Neural progenitor cell (in vitro differentiated cells): Measurements from ENCODE around the gene MGAM2. TPM values are rescaled to one million over a fixed set of nuclear protein-coding genes. Genes with fewer than 3 reads are reported as not detected.

ENCODE experiments used
- DNase-seq: peaks from one replicate; pipeline ENCODE4 v3.0.0-alpha.2; 2016; ENCODE audit warnings: low spot score
- H2AFZ ChIP-seq: fragments of 200-600 bp; sonication (generic); replicated peaks from 2 replicates; pipeline ENCODE4 v1.6.1; 2016; ENCODE audit warnings: antibody characterized with exemption
- H3F3A ChIP-seq: fragments of 200-600 bp; sonication (generic); 2 replicates; pipeline ENCODE4 v1.6.1; 2016; ENCODE audit warnings: antibody characterized with exemption, low read depth
- H3K27ac ChIP-seq: fragments of 200-600 bp; sonication (generic); 2 replicates; pipeline ENCODE4 v1.5.1; 2016; ENCODE audit warnings: mild to moderate bottlenecking
- H3K27me3 ChIP-seq: fragments of 200-600 bp; sonication (generic); 2 replicates; pipeline ENCODE4 v1.6.1; 2016; ENCODE audit warnings: mild to moderate bottlenecking, moderate library complexity
- H3K36me3 ChIP-seq: fragments of 200-600 bp; sonication (generic); 2 replicates; pipeline ENCODE4 v1.5.1; 2016
- H3K4me1 ChIP-seq: fragments of 200-600 bp; sonication (generic); 2 replicates; pipeline ENCODE4 v1.6.1; 2016; ENCODE audit warnings: mixed run types
- H3K4me2 ChIP-seq: fragments of 200-600 bp; sonication (generic); 2 replicates; pipeline ENCODE4 v1.6.1; 2016
- H3K4me3 ChIP-seq: fragments of 200-600 bp; sonication (generic); 2 replicates; pipeline ENCODE4 v1.5.1; 2016
- H3K79me2 ChIP-seq: fragments of 200-600 bp; sonication (generic); 2 replicates; pipeline ENCODE4 v1.6.1; 2016; ENCODE audit warnings: low read depth
- H3K9ac ChIP-seq: fragments of 200-600 bp; sonication (generic); 2 replicates; pipeline ENCODE4 v1.6.1; 2016
- H3K9me3 ChIP-seq: fragments of 200-600 bp; sonication (generic); 2 replicates; pipeline ENCODE4 v1.5.1; 2016; ENCODE audit warnings: low read depth
- H4K20me1 ChIP-seq: fragments of 200-600 bp; sonication (generic); 2 replicates; pipeline ENCODE4 v1.6.1; 2016; ENCODE audit warnings: low read depth
- H3K27ac Mint-ChIP-seq: 3 replicates; pipeline ENCODE4 v1.8.0; 2021; ENCODE audit warnings: mixed read lengths
- H3K27me3 Mint-ChIP-seq: 2 replicates; pipeline ENCODE4 v1.8.0; 2022; ENCODE audit warnings: low read depth, mild to moderate bottlenecking, inconsistent platforms, moderate library complexity, mixed read lengths; ENCODE audit not compliant: insufficient read depth
- H3K36me3 Mint-ChIP-seq: 3 replicates; pipeline ENCODE4 v1.8.0; 2021; ENCODE audit warnings: mixed read lengths
- H3K4me1 Mint-ChIP-seq: 3 replicates; pipeline ENCODE4 v1.8.0; 2021; ENCODE audit warnings: mixed read lengths
- H3K4me3 Mint-ChIP-seq: 3 replicates; pipeline ENCODE4 v1.8.0; 2021; ENCODE audit warnings: mild to moderate bottlenecking, moderate library complexity, mixed read lengths
- H3K9me3 Mint-ChIP-seq: 3 replicates; pipeline ENCODE4 v1.8.0; 2020; ENCODE audit warnings: mixed read lengths
- CTCF ChIP-seq: fragments of 200-600 bp; sonication (generic); IDR thresholded peaks from 2 replicates; pipeline ENCODE4 v1.5.1; 2017; ENCODE audit warnings: antibody characterized with exemption, mild to moderate bottlenecking
- EZH2 ChIP-seq: fragments of 200-600 bp; sonication (generic); IDR thresholded peaks from 2 replicates; pipeline ENCODE4 v1.6.1; 2017; ENCODE audit warnings: antibody characterized with exemption, mild to moderate bottlenecking, moderate library complexity
- EZH2phosphoT487 ChIP-seq: fragments of 200-600 bp; sonication (generic); IDR thresholded peaks from 2 replicates; pipeline ENCODE4 v1.6.1; 2017; ENCODE audit warnings: antibody characterized with exemption
- total RNA-seq: library from RNA; depleted of rRNA; stranded (reverse); fragments of >200 nt; gene quantifications from 2 replicates; pipeline ENCODE4 v1.2.3, GENCODE V29; 2015; ENCODE audit warnings: low replicate concordance

The MGAM2 gene
- total RNA-seq, 1 donor from 2014 or later = 0.04 TPM

GRCh38 chr7:142158736-142159496, 47.4 kb downstream of the MGAM2 start:
- H3K36me3 ChIP-seq = no peaks in the 10 kb centered on the region
- DNase-seq = no peak
- H3K9me3 Mint-ChIP-seq = peaks cover 2% of the 10 kb centered on the region
- H3K4me3 Mint-ChIP-seq = no peak overlapping the region
- peaks cover 2% of the 10 kb centered on the region for H3K27me3 Mint-ChIP-seq
- no peaks in the 10 kb centered on the region for H3F3A ChIP-seq
- no peak overlapping the region for H3K4me2 ChIP-seq
- no peaks in the 10 kb centered on the region for H3K36me3 Mint-ChIP-seq
- TF ChIP-seq EZH2phosphoT487 (no peak), CTCF (no peak), EZH2 (no peak)
- H3K4me3 ChIP-seq = no peak overlapping the region
- no peaks in the 10 kb centered on the region for H4K20me1 ChIP-seq
- no peak overlapping the region for H3K9ac ChIP-seq
- H3K4me1 ChIP-seq = no peaks in the 10 kb centered on the region
- H3K79me2 ChIP-seq = no peaks in the 10 kb centered on the region
- no peak overlapping the region for H3K27ac ChIP-seq
- no peaks in the 10 kb centered on the region for H3K27me3 ChIP-seq
- H3K4me1 Mint-ChIP-seq = no peaks in the 10 kb centered on the region
- no peak overlapping the region for H3K27ac Mint-ChIP-seq
- H3K9me3 ChIP-seq = no peaks in the 10 kb centered on the region
- H2AFZ ChIP-seq = no peak overlapping the region

GRCh38 chr7:142161921-142162320, 50.4 kb downstream of the MGAM2 start:
- H3K9me3 ChIP-seq = no peaks in the 10 kb centered on the region
- H4K20me1 ChIP-seq = no peaks in the 10 kb centered on the region
- TF ChIP-seq EZH2 = no peak
- TF ChIP-seq CTCF = no peak
- no peak for TF ChIP-seq EZH2phosphoT487
- no peak overlapping the region for H3K4me2 ChIP-seq
- H3K27ac ChIP-seq = no peak overlapping the region
- no peaks in the 10 kb centered on the region for H3K36me3 ChIP-seq
- H3K9me3 Mint-ChIP-seq = no peaks in the 10 kb centered on the region
- no peak overlapping the region for H3K4me3 ChIP-seq
- H3K4me3 Mint-ChIP-seq = no peak overlapping the region
- DNase-seq = no peak
- H3K27me3 Mint-ChIP-seq = peaks cover 2% of the 10 kb centered on the region
- no peak overlapping the region for H3K27ac Mint-ChIP-seq
- no peaks in the 10 kb centered on the region for H3K4me1 Mint-ChIP-seq
- H3K4me1 ChIP-seq = no peaks in the 10 kb centered on the region
- H2AFZ ChIP-seq = no peak overlapping the region
- H3K36me3 Mint-ChIP-seq = no peaks in the 10 kb centered on the region
- H3K79me2 ChIP-seq = no peaks in the 10 kb centered on the region
- no peaks in the 10 kb centered on the region for H3F3A ChIP-seq
- no peak overlapping the region for H3K9ac ChIP-seq
- H3K27me3 ChIP-seq = no peaks in the 10 kb centered on the region

- Mint-ChIP-seq H3K36me3 (no peaks in the 10 kb centered on the region), H3K27me3 (peaks cover 2% of the 10 kb centered on the region), H3K4me3 (no peak overlapping the region), H3K27ac (no peak overlapping the region), H3K4me1 (peaks cover 3% of the 10 kb centered on the region), H3K9me3 (peaks cover 2% of the 10 kb centered on the region)
- TF ChIP-seq EZH2phosphoT487 = no peak
- TF ChIP-seq EZH2 = no peak
- no peak for TF ChIP-seq CTCF
- DNase-seq = peak; percentile 15
- H3K4me1 ChIP-seq = no peaks in the 10 kb centered on the region
- H3K79me2 ChIP-seq = no peaks in the 10 kb centered on the region
- H3K27ac ChIP-seq = no peak overlapping the region
- no peaks in the 10 kb centered on the region for H3K9me3 ChIP-seq
- no peak overlapping the region for H3K9ac ChIP-seq
- H3K4me3 ChIP-seq = no peak overlapping the region
- no peaks in the 10 kb centered on the region for H3K27me3 ChIP-seq
- H3K36me3 ChIP-seq = no peaks in the 10 kb centered on the region
- no peaks in the 10 kb centered on the region for H3F3A ChIP-seq
- H3K4me2 ChIP-seq = no peak overlapping the region
- no peaks in the 10 kb centered on the region for H4K20me1 ChIP-seq
- no peak overlapping the region for H2AFZ ChIP-seq
These were observed 57.2 kb downstream of the MGAM2 start for GRCh38 chr7:142168746-142169145.
